OCI-LY7 (cell line): ENCODE data around the gene HIVEP3.

ENCODE experiments used
- EZH2phosphoT487 ChIP-seq: fragments of 200-600 bp; sonication (generic); IDR thresholded peaks from 2 replicates; pipeline ENCODE4 v1.6.1; 2018; ENCODE audit warnings: low read depth, borderline replicate concordance, mild to moderate bottlenecking, mixed run types, antibody characterized with exemption, low read length, moderate library complexity, mixed read lengths
- TF ChIP-seq, protein P1 (sequence below): fragments of 200-600 bp; sonication (generic); conservative IDR thresholded peaks from 2 replicates; pipeline ENCODE4 v1.5.1; 2014; ENCODE audit warnings: mild to moderate bottlenecking, antibody characterized with exemption, low read length, moderate library complexity, mixed read lengths

DNA sequence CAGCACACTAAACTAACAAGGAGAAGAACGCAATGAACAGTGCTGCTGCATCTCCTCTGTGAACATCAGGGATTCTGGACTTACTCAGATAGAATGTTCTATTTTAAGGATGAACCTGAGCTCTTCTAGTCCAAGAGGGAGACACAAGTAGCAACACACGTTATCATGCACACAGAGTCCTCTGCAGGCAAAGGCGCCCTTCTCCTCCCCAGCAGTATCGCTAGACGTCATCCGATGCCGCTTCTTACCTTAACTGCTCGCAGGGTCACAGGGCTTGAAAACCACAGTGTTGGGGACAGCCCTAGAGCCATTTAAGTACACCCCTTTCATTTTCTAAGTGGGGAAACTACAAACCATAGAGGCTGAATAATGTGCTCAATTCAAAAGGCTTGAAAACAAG is 74.5 kb downstream of the HIVEP3 start:
- no peak for TF ChIP-seq EZH2phosphoT487
- TF ChIP-seq, protein P1, sequence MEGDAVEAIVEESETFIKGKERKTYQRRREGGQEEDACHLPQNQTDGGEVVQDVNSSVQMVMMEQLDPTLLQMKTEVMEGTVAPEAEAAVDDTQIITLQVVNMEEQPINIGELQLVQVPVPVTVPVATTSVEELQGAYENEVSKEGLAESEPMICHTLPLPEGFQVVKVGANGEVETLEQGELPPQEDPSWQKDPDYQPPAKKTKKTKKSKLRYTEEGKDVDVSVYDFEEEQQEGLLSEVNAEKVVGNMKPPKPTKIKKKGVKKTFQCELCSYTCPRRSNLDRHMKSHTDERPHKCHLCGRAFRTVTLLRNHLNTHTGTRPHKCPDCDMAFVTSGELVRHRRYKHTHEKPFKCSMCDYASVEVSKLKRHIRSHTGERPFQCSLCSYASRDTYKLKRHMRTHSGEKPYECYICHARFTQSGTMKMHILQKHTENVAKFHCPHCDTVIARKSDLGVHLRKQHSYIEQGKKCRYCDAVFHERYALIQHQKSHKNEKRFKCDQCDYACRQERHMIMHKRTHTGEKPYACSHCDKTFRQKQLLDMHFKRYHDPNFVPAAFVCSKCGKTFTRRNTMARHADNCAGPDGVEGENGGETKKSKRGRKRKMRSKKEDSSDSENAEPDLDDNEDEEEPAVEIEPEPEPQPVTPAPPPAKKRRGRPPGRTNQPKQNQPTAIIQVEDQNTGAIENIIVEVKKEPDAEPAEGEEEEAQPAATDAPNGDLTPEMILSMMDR, result no peak
